ENCODE results near the gene GARS1. TPM values are rescaled to one million over a fixed set of nuclear protein-coding genes. Genes with fewer than 3 reads are reported as not detected.

The GARS1 gene
- total RNA-seq, 2 experiments from 2014 or later, result 338 to 354 TPM

DNA sequence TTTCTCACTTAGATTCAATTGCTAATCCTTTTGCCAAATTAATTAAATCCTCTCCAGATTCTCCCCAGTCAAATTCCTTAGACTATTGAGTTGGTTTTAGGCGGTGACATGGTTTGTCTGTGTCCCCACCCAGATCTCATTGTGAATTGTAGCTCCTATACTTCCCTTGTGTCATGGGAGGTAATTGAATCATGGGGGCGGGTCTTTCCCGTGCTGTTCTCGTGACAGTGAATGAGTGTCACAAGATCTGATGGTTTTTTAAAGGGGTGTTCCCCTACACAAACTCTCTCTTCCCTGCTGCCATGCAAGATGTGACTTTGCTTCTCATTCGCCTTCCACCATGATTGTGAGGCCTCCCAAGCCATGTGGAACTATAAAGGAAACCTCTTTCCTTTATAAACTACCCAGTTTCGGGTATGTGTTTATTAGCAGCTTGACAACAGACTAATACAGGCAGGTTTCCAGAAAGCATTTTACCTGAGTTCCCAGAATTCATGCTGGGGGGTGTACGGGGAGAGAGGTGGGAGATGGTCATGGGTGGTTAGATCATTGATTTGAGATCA is 44.7 kb upstream of the GARS1 start:
- no peaks in the 10 kb centered on the region for H3K4me1 Mint-ChIP-seq (ENCODE audit: low read depth)
- ChIA-PET CTCF (interaction anchor here (0.7 to 7.1 kb wide), 22 partner anchors 8 to 583 kb away, joined by 3 to 70 read pairs (median 5); no protein-coding TSS in a partner anchor), POLR2A (no interaction called here)
- TF ChIP-seq, protein P1, sequence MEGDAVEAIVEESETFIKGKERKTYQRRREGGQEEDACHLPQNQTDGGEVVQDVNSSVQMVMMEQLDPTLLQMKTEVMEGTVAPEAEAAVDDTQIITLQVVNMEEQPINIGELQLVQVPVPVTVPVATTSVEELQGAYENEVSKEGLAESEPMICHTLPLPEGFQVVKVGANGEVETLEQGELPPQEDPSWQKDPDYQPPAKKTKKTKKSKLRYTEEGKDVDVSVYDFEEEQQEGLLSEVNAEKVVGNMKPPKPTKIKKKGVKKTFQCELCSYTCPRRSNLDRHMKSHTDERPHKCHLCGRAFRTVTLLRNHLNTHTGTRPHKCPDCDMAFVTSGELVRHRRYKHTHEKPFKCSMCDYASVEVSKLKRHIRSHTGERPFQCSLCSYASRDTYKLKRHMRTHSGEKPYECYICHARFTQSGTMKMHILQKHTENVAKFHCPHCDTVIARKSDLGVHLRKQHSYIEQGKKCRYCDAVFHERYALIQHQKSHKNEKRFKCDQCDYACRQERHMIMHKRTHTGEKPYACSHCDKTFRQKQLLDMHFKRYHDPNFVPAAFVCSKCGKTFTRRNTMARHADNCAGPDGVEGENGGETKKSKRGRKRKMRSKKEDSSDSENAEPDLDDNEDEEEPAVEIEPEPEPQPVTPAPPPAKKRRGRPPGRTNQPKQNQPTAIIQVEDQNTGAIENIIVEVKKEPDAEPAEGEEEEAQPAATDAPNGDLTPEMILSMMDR (IDR thresholded peaks at IDR 0.05), result no peak
- no peak for DNase-seq
- no peak overlapping the region for H3K4me3 Mint-ChIP-seq
- H3K27me3 Mint-ChIP-seq, result no peaks in the 10 kb centered on the region
- ATAC-seq, result no peak
- no peak overlapping the region for H3K27ac Mint-ChIP-seq
- no peaks in the 10 kb centered on the region for H3K36me3 Mint-ChIP-seq (ENCODE audit: low read depth)
- no peaks in the 10 kb centered on the region for H3K9me3 Mint-ChIP-seq
- intact Hi-C loops (cut with micrococcal nuclease), result no loop called here

DNA sequence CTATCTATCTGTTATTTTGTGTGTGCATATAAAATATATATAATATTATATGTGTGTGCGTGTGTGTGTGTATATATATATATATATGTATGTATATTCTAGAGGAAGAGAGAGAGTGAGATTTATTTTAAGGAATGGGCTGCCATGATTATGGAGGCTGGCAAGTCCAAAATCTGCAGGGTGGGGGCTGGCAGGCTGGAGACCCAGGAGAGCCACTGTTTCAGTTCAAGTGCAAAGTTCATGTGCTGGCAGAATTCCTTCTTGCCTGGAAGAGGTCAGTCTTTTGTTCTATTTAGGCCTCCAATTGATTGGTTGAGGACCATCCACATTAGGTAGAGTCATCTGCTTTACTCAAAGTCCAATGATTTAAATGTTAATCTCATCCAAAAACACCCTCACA is 42.3 kb upstream of the GARS1 start:
- DNase-seq, result no peak
- no peak for ATAC-seq
- Mint-ChIP-seq H3K36me3 (ENCODE audit: low read depth) (no peaks in the 10 kb centered on the region), H3K4me1 (ENCODE audit: low read depth) (no peaks in the 10 kb centered on the region), H3K4me3 (no peak overlapping the region), H3K9me3 (no peaks in the 10 kb centered on the region), H3K27ac (no peak overlapping the region), H3K27me3 (no peaks in the 10 kb centered on the region)
- POLR2A ChIA-PET, result no interaction called here
- CTCF ChIA-PET, result interaction anchor here (1.3 kb wide), 1 partner anchor 19 kb away, joined by 3 read pairs; no protein-coding TSS in a partner anchor
- intact Hi-C loops (cut with micrococcal nuclease), result no loop called here
- TF ChIP-seq, protein P1 (IDR thresholded peaks at IDR 0.05), result no peak

DNA sequence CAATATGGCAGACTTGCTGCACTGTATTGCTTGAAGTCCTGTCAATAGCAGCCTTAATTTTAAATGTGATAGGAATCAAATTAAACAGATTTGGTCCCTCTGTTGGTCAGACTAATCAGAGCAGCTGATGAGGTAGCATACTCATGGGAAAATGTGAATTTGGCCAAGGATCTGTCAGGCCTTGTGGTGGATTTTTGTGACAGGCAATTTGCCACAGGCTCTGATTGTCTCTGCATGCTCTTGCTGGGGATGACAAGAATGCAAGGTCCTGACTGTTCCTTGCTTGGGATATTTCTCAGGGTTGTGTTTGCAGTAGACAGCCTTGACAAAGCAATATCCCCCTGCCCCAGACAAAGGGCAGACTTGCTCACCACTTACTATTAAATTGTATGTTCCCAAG is 41.5 kb upstream of the GARS1 start:
- no peaks in the 10 kb centered on the region for H3K27me3 Mint-ChIP-seq
- ATAC-seq (no peak), DNase-seq (no peak)
- H3K4me3 Mint-ChIP-seq, result no peak overlapping the region
- no peaks in the 10 kb centered on the region for H3K4me1 Mint-ChIP-seq (ENCODE audit: low read depth)
- TF ChIP-seq, protein P1 (IDR thresholded peaks at IDR 0.05), result no peak
- intact Hi-C loops (cut with micrococcal nuclease), result no loop called here
- POLR2A ChIA-PET, result no interaction called here
- CTCF ChIA-PET, result interaction anchor here (1.3 to 1.4 kb wide), 2 partner anchors 11 to 187 kb away, joined by 3 to 7 read pairs; no protein-coding TSS in a partner anchor
- H3K9me3 Mint-ChIP-seq, result no peaks in the 10 kb centered on the region
- no peak overlapping the region for H3K27ac Mint-ChIP-seq
- H3K36me3 Mint-ChIP-seq (ENCODE audit: low read depth), result no peaks in the 10 kb centered on the region

DNA sequence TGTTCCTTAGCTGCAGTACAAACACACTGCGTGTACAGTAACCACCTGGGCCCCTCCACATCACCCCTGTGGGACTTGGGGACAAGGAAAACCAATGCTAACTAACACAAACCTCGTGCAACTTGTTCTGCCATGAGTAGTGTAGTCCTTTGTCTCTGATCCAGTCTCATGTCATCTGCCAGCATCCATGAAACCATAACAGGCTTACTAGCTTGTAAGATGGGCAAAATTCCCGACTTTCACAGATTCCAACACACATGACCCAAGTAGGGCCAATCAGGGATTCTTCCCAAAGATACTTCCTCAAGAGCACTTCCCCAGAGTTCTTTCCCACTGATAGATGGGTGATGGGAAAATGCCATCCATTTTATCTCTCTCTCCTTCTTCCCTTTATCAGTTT is 41.1 kb upstream of the GARS1 start:
- no peaks in the 10 kb centered on the region for H3K36me3 Mint-ChIP-seq (ENCODE audit: low read depth)
- H3K4me3 Mint-ChIP-seq, result no peak overlapping the region
- POLR2A ChIA-PET, result interaction anchor here (0.6 kb wide), 2 partner anchors 11 to 67 kb away, joined by 3 read pairs; no protein-coding TSS in a partner anchor
- ATAC-seq, result no peak
- intact Hi-C loops (cut with micrococcal nuclease), result no loop called here
- no peaks in the 10 kb centered on the region for H3K27me3 Mint-ChIP-seq
- TF ChIP-seq, protein P1 (IDR thresholded peaks at IDR 0.05), result no peak
- H3K27ac Mint-ChIP-seq, result no peak overlapping the region
- no peak for DNase-seq
- no peaks in the 10 kb centered on the region for H3K4me1 Mint-ChIP-seq (ENCODE audit: low read depth)
- CTCF ChIA-PET, result interaction anchor here (1.3 to 1.4 kb wide), 2 partner anchors 11 to 186 kb away, joined by 3 to 7 read pairs; no protein-coding TSS in a partner anchor
- H3K9me3 Mint-ChIP-seq, result no peaks in the 10 kb centered on the region

DNA sequence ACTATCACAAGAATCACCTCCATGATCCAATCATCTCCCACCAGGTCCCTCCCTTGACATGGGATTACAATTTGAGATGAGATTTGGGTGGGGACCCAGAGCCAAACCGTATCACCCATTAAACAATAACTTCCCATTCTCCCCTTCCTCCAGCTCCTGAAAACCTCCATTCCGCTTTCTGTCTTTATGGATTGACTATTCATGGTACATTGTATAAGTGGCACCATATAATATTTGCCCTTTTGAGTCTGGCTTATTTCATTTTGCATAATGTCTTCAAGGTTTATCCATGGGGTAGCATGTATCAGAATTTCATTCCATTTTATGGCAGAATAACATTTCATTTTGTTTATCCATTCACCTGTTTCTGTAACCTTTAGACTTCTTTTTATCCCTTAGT is 39.2 kb upstream of the GARS1 start:
- DNase-seq, result no peak
- peaks cover 1% of the 10 kb centered on the region for H3K36me3 Mint-ChIP-seq (ENCODE audit: low read depth)
- H3K4me1 Mint-ChIP-seq (ENCODE audit: low read depth), result no peaks in the 10 kb centered on the region
- POLR2A ChIA-PET, result no interaction called here
- no peaks in the 10 kb centered on the region for H3K27me3 Mint-ChIP-seq
- no peaks in the 10 kb centered on the region for H3K9me3 Mint-ChIP-seq
- ATAC-seq, result no peak
- intact Hi-C loops (cut with micrococcal nuclease), result no loop called here
- CTCF ChIA-PET, result interaction anchor here (1.7 kb wide), 1 partner anchor 9 kb away, joined by 7 read pairs; no protein-coding TSS in a partner anchor
- no peak overlapping the region for H3K4me3 Mint-ChIP-seq
- H3K27ac Mint-ChIP-seq, result no peak overlapping the region
- TF ChIP-seq, protein P1 (IDR thresholded peaks at IDR 0.05), result no peak
